ENCODE data around the gene ARVCF. TPM values are rescaled to one million over a fixed set of nuclear protein-coding genes. Genes with fewer than 3 reads are reported as not detected.
A peak's percentile ranks its signal among the peaks of the same experiment; 100 is the strongest.

ARVCF gene
- total RNA-seq, 4 donors from 2014 or later = 10.7 to 21.2 (median 18.4) TPM

- no peak overlapping the region for H3K27ac ChIP-seq
- no peaks in the 10 kb centered on the region for H3K27me3 ChIP-seq
- H3K9me3 ChIP-seq = no peaks in the 10 kb centered on the region
- DNase-seq = no peak
- H3K36me3 ChIP-seq = peaks cover 0 to 72% (median 0%) of the 10 kb centered on the region in 3 donors
- no peak overlapping the region for H3K4me3 ChIP-seq
- TF ChIP-seq CTCF (IDR thresholded peaks at IDR 0.05) (no peak), POLR2A (IDR thresholded peaks at IDR 0.05) (no peak)
- H3K4me1 ChIP-seq = no peaks in the 10 kb centered on the region
These were observed 38.5 kb upstream of the ARVCF start for GRCh38 chr22:20055144-20055543.

GRCh38 chr22:20054485-20054884 is 37.9 kb upstream of the ARVCF start:
- Histone ChIP-seq H3K27me3 (no peaks in the 10 kb centered on the region), H3K4me3 (no peak overlapping the region), H3K27ac (no peak overlapping the region), H3K36me3 (peaks cover 0 to 72% (median 0%) of the 10 kb centered on the region in 3 donors), H3K9me3 (no peaks in the 10 kb centered on the region), H3K4me1 (no peaks in the 10 kb centered on the region)
- TF ChIP-seq CTCF (IDR thresholded peaks at IDR 0.05) (no peak), POLR2A (IDR thresholded peaks at IDR 0.05) (no peak)
- peak in 1 of 3 donors; percentile 33 for DNase-seq

GRCh38 chr22:20054034-20054427 is 37.4 kb upstream of the ARVCF start:
- no peak for TF ChIP-seq POLR2A (IDR thresholded peaks at IDR 0.05)
- DNase-seq = no peak
- Histone ChIP-seq H3K4me1 (no peaks in the 10 kb centered on the region), H3K36me3 (peaks cover 0 to 67% (median 0%) of the 10 kb centered on the region in 3 donors), H3K27me3 (no peaks in the 10 kb centered on the region), H3K4me3 (no peak overlapping the region), H3K27ac (no peak overlapping the region), H3K9me3 (no peaks in the 10 kb centered on the region)

GRCh38 chr22:20053407-20054033 is 36.9 kb upstream of the ARVCF start:
- Histone ChIP-seq H3K9me3 (no peaks in the 10 kb centered on the region), H3K36me3 (peaks cover 0 to 64% (median 0%) of the 10 kb centered on the region in 3 donors), H3K27ac (no peak overlapping the region), H3K4me1 (no peaks in the 10 kb centered on the region), H3K27me3 (no peaks in the 10 kb centered on the region), H3K4me3 (no peak overlapping the region)
- TF ChIP-seq POLR2A (IDR thresholded peaks at IDR 0.05) (no peak), CTCF (IDR thresholded peaks at IDR 0.05) (no peak)
- peak in 1 of 3 donors; percentile 28 for DNase-seq

- Histone ChIP-seq H3K27me3 (no peaks in the 10 kb centered on the region), H3K4me3 (no peak overlapping the region), H3K9me3 (no peaks in the 10 kb centered on the region), H3K27ac (peak overlapping the region in 1 of 4 donors; percentile 25), H3K4me1 (no peaks in the 10 kb centered on the region), H3K36me3 (peaks cover 0 to 64% (median 0%) of the 10 kb centered on the region in 3 donors)
- DNase-seq = peak in 2 of 3 donors; percentile 63 to 82
- TF ChIP-seq POLR2A (IDR thresholded peaks at IDR 0.05) (no peak), CTCF (IDR thresholded peaks at IDR 0.05) (no peak)
These were observed 36.0 kb upstream of the ARVCF start for GRCh38 chr22:20052309-20053259.

GRCh38 chr22:20051927-20052308 is 35.3 kb upstream of the ARVCF start:
- H3K36me3 ChIP-seq = peaks cover 0 to 62% (median 0%) of the 10 kb centered on the region in 3 donors
- no peaks in the 10 kb centered on the region for H3K4me1 ChIP-seq
- no peak overlapping the region for H3K27ac ChIP-seq
- no peak for TF ChIP-seq POLR2A (IDR thresholded peaks at IDR 0.05)
- no peak for TF ChIP-seq CTCF (IDR thresholded peaks at IDR 0.05)
- peak in 1 of 3 donors; percentile 34 for DNase-seq
- no peaks in the 10 kb centered on the region for H3K27me3 ChIP-seq
- H3K4me3 ChIP-seq = no peak overlapping the region
- H3K9me3 ChIP-seq = no peaks in the 10 kb centered on the region
